Activated CD4-positive, alpha-beta T cell treated with anti-CD3 and anti-CD28 coated beads for 36 hours (primary cell): ENCODE results near the gene ATP5PO. TPM values are rescaled to one million over a fixed set of nuclear protein-coding genes. Genes with fewer than 3 reads are reported as not detected.

Source experiments
- ATAC-seq: fragments of 200-7000 bp; cut with Tn5 transposase; one replicate; pipeline ENCODE4 v1.10.0; 2021; ENCODE audit warnings: mild to moderate bottlenecking, moderate library complexity
- CTCF ChIA-PET: fragments of 350-600 bp; sonication (Branson Sonifier 250); formaldehyde crosslinking; loops from one replicate; lab custom pipeline; 2021; ENCODE audit warnings: antibody characterized with exemption; lab: Charles Lee
- POLR2A ChIA-PET: fragments of 350-600 bp; sonication (Branson Sonifier 250); formaldehyde crosslinking; loops from one replicate; lab custom pipeline; 2021; ENCODE audit warnings: antibody characterized with exemption, inconsistent platforms; lab: Charles Lee
- DNase-seq: peaks from one replicate; pipeline ENCODE4 v3.0.0-alpha.2; 2020
- H3K27ac Mint-ChIP-seq: one replicate; pipeline ENCODE4 v1.8.0; 2021; ENCODE audit warnings: mixed read lengths
- H3K27me3 Mint-ChIP-seq: one replicate; pipeline ENCODE4 v1.8.0; 2021; ENCODE audit warnings: mixed read lengths
- H3K36me3 Mint-ChIP-seq: one replicate; pipeline ENCODE4 v1.8.0; 2021; ENCODE audit warnings: low read depth, mixed read lengths
- H3K4me1 Mint-ChIP-seq: one replicate; pipeline ENCODE4 v1.8.0; 2021; ENCODE audit warnings: mixed read lengths
- H3K4me3 Mint-ChIP-seq: one replicate; pipeline ENCODE4 v1.8.0; 2021; ENCODE audit warnings: mild to moderate bottlenecking, moderate library complexity, mixed read lengths
- H3K9me3 Mint-ChIP-seq: one replicate; pipeline ENCODE4 v1.8.0; 2021; ENCODE audit warnings: low read depth, mixed read lengths
- intact Hi-C, 2 experiments: fragments of 100-400 bp; cut with DNase I in 1 of 2; cut with micrococcal nuclease in 1 of 2; formaldehyde crosslinking; loops; one replicate each; pipeline versions ENCODE4 v1.14.2 to v1.15.1; 2022 to 2024; cut with DNase I, micrococcal nuclease
- total RNA-seq, 2 experiments: library from RNA; stranded (reverse); gene quantifications; one replicate each; pipeline ENCODE4 v1.2.3, GENCODE V29; 2021

Gene ATP5PO
- total RNA-seq, 2 experiments from 2014 or later = 177 to 238 TPM

- CTCF ChIA-PET = interaction anchor here (0.6 to 3.5 kb wide), 7 partner anchors 10 to 170 kb away, joined by 3 to 24 read pairs (median 4); no protein-coding TSS in a partner anchor
- no peaks in the 10 kb centered on the region for H3K27me3 Mint-ChIP-seq
- ATAC-seq (peak; percentile 47), DNase-seq (peak; percentile 72)
- peaks cover 23% of the 10 kb centered on the region for H3K36me3 Mint-ChIP-seq
- peaks cover 81% of the 10 kb centered on the region for H3K4me1 Mint-ChIP-seq
- intact Hi-C loops = loop anchor here (2.0 to 10.0 kb wide), 6 partner anchors 17 to 939 kb away; no protein-coding TSS in a partner anchor
- H3K9me3 Mint-ChIP-seq = peaks cover 6% of the 10 kb centered on the region
- peak overlapping the region; percentile 100 for H3K27ac Mint-ChIP-seq
- POLR2A ChIA-PET = interaction anchor here (0.6 to 3.6 kb wide), 17 partner anchors 10 to 997 kb away, joined by 3 to 104 read pairs (median 5); partner anchors contain the start of genes MRPS6 and SLC5A3
- peak overlapping the region; percentile 70 for H3K4me3 Mint-ChIP-seq
These were observed 34.2 kb upstream of the ATP5PO start for GRCh38 chr21:33949516-33950430.

DNA sequence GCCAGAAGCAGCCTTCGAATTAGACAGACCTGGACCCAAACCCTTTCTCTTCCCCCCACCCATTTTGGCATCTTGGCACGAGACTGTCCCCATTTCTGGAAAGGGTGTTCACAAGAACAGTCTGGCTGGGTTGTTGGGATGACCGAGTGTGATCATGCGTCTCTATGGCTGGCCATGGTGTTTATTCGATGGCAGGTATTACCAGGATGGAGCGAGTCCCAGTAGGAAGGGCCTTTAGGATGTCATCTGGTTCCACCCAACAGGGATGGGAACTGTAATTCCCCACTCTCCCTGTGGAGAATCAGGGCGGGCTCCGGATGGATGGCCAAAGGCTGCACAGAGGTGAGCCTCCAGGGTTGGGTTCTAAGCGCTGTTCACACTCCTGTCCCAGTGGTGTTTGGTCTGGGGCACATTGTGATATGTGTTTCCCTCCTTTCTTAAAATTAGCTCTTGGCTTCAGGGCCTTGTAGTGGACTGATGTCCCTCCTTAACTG is 33.4 kb upstream of the ATP5PO start:
- CTCF ChIA-PET = interaction anchor here (0.8 to 3.5 kb wide), 7 partner anchors 11 to 171 kb away, joined by 3 to 24 read pairs (median 4); no protein-coding TSS in a partner anchor
- POLR2A ChIA-PET = interaction anchor here (0.5 to 3.6 kb wide), 13 partner anchors 8 to 253 kb away, joined by 3 to 104 read pairs (median 7); partner anchors contain the start of genes MRPS6 and SLC5A3

GRCh38 chr21:33948096-33948950 is 32.7 kb upstream of the ATP5PO start:
- POLR2A ChIA-PET = interaction anchor here (0.5 to 3.6 kb wide), 22 partner anchors 9 to 1055 kb away, joined by 3 to 104 read pairs (median 5); partner anchors contain the start of genes MRPS6 and SLC5A3

More for the DNA sequence above, 33.4 kb upstream of the ATP5PO start:
- ATAC-seq (no peak), DNase-seq (no peak)
- Mint-ChIP-seq H3K9me3 (peaks cover 12% of the 10 kb centered on the region), H3K4me1 (peaks cover 84% of the 10 kb centered on the region), H3K27me3 (no peaks in the 10 kb centered on the region), H3K36me3 (peaks cover 30% of the 10 kb centered on the region), H3K27ac (peak overlapping the region; percentile 100), H3K4me3 (peak overlapping the region; percentile 70)
- intact Hi-C loops = loop anchor here (1.0 to 10.0 kb wide), 10 partner anchors 16 to 940 kb away; partner anchors contain the start of genes ATP5PO (in 1 of the 2) and GART (in 1 of the 2)

GRCh38 chr21:33947451-33948095 is 32.0 kb upstream of the ATP5PO start:
- peaks cover 12% of the 10 kb centered on the region for H3K9me3 Mint-ChIP-seq
- no peaks in the 10 kb centered on the region for H3K27me3 Mint-ChIP-seq
- H3K4me3 Mint-ChIP-seq = peak overlapping the region; percentile 70
- peaks cover 79% of the 10 kb centered on the region for H3K4me1 Mint-ChIP-seq
- ChIA-PET CTCF (interaction anchor here (0.5 to 3.5 kb wide), 14 partner anchors 9 to 724 kb away, joined by 3 to 24 read pairs (median 3); partner anchors contain the start of genes MRPS6 and SLC5A3), POLR2A (interaction anchor here (0.6 to 3.6 kb wide), 18 partner anchors 9 to 1056 kb away, joined by 3 to 104 read pairs (median 6); partner anchors contain the start of genes MRPS6 and SLC5A3)
- intact Hi-C loops = loop anchor here (1.0 to 10.0 kb wide), 13 partner anchors 9 to 941 kb away; partner anchors contain the start of genes ATP5PO (in 1 of the 2), GART (in 1 of the 2), MRPS6 (in 1 of the 2) and SLC5A3 (in 1 of the 2)
- H3K36me3 Mint-ChIP-seq = peaks cover 31% of the 10 kb centered on the region
- peak overlapping the region; percentile 100 for H3K27ac Mint-ChIP-seq
- ATAC-seq (peak; percentile 63), DNase-seq (peak; percentile 92)

More at GRCh38 chr21:33948096-33948950, 32.7 kb upstream of the ATP5PO start:
- DNase-seq = peak; percentile 91
- Mint-ChIP-seq H3K4me1 (peaks cover 84% of the 10 kb centered on the region), H3K27me3 (no peaks in the 10 kb centered on the region), H3K36me3 (peaks cover 35% of the 10 kb centered on the region), H3K9me3 (peaks cover 12% of the 10 kb centered on the region), H3K4me3 (peak overlapping the region; percentile 70), H3K27ac (peak overlapping the region; percentile 100)
- ATAC-seq = peak; percentile 52
- intact Hi-C loops = loop anchor here (1.0 to 10.0 kb wide), 10 partner anchors 16 to 940 kb away; partner anchors contain the start of genes ATP5PO (in 1 of the 2) and GART (in 1 of the 2)
- CTCF ChIA-PET = interaction anchor here (0.6 to 3.5 kb wide), 13 partner anchors 11 to 723 kb away, joined by 3 to 24 read pairs (median 4); partner anchors contain the start of genes MRPS6 and SLC5A3

DNA sequence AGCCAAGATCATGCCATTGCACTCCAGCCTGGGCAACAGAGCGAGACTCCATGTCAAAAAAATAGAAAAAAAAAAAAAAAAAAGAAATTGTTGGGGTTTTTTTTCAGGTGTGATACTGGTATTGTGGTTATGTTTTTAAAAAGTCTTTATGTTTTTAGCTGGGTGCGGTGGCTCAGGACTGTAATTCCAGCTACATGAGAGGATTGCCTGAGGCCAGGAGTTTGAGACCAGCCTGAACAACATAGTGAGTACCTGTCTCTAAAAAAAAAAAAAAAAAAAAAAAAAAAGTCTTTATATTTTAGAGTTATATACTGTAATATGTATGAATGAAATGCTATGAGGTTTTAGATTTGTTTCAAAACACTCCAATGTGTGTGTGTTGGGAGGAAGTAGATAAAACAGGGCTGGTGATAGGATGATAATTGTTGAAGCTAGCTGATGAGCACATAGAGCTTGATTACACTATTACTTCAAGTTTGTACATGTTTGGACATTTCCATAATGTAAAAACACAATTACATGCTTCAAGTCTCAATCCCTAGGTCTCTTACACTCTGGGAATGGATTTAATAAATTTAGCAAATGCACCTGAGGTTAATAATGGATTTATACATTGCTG is 30.2 kb upstream of the ATP5PO start:
- H3K4me3 Mint-ChIP-seq = no peak overlapping the region
- H3K9me3 Mint-ChIP-seq = peaks cover 12% of the 10 kb centered on the region
- peak overlapping the region; percentile 100 for H3K27ac Mint-ChIP-seq
- ATAC-seq = no peak
- no peaks in the 10 kb centered on the region for H3K27me3 Mint-ChIP-seq
- H3K36me3 Mint-ChIP-seq = peaks cover 30% of the 10 kb centered on the region
- POLR2A ChIA-PET = no interaction called here
- CTCF ChIA-PET = interaction anchor here (0.6 to 0.7 kb wide), 4 partner anchors 21 to 608 kb away, joined by 3 to 4 read pairs (median 4); no protein-coding TSS in a partner anchor
- intact Hi-C loops = loop anchor here (5.0 to 10.0 kb wide), 3 partner anchors 77 to 711 kb away; no protein-coding TSS in a partner anchor
- DNase-seq = no peak
- peaks cover 74% of the 10 kb centered on the region for H3K4me1 Mint-ChIP-seq

DNA sequence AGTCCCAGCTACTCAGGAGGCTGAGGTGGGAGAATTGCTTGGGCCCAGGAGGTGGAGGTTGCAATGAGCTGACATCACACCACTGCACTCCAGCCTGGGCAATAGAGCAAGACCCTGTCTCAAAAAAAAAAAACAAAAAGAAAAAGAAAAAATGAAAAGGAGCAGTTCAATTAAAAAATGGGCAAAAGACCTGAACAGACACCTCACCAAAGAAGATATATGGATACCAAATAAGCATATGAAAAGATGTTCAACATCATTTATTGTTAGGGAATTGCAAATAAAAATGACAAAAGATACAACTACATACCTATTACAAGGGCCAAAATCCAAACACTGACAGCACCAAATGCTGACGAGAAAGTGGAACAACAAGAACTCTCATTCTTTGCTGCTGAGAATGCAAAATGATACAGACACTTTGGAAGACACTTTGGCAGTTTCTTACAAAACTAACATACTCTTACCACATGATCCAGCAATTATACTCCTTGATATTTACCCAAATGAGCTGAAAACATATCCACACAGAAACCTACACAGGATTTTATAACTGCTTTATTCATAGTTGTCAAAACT is 28.7 kb upstream of the ATP5PO start:
- CTCF ChIA-PET = interaction anchor here (3.5 kb wide), 1 partner anchor 20 kb away, joined by 13 read pairs; no protein-coding TSS in a partner anchor
- POLR2A ChIA-PET = no interaction called here
- intact Hi-C loops = loop anchor here in 1 of 2 experiments (10.0 kb wide), 1 partner anchor 709 kb away; no protein-coding TSS in a partner anchor
- H3K4me3 Mint-ChIP-seq = no peak overlapping the region
- H3K4me1 Mint-ChIP-seq = peaks cover 75% of the 10 kb centered on the region
- no peak for DNase-seq
- H3K27me3 Mint-ChIP-seq = no peaks in the 10 kb centered on the region
- H3K36me3 Mint-ChIP-seq = peaks cover 38% of the 10 kb centered on the region
- peaks cover 12% of the 10 kb centered on the region for H3K9me3 Mint-ChIP-seq
- peak overlapping the region; percentile 22 for H3K27ac Mint-ChIP-seq
- no peak for ATAC-seq

DNA sequence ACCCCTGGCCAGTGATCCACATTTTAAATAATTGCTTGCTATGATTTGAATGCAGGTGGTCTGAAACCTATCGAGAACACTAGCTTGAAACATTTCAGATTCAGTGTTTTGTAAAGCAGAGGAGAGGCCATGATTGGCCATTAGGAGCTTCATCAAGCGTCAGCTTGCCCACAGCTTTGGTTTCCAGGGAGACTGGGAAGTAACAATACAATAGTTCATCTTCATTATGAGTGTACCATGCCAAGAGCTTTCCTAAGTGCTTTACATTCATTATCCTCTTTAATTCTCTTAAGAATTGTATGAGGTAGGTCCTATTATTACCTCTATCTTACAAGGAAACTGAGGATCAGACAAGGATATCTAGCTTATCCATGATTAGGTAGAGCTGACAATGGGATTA is 27.7 kb upstream of the ATP5PO start:
- H3K4me3 Mint-ChIP-seq = no peak overlapping the region
- CTCF ChIA-PET = interaction anchor here (0.8 to 3.5 kb wide), 5 partner anchors 9 to 74 kb away, joined by 3 to 13 read pairs (median 4); no protein-coding TSS in a partner anchor
- H3K4me1 Mint-ChIP-seq = peaks cover 75% of the 10 kb centered on the region
- POLR2A ChIA-PET = interaction anchor here (0.9 kb wide), 1 partner anchor 186 kb away, joined by 6 read pairs; no protein-coding TSS in a partner anchor
- H3K36me3 Mint-ChIP-seq = peaks cover 45% of the 10 kb centered on the region
- peaks cover 12% of the 10 kb centered on the region for H3K9me3 Mint-ChIP-seq
- DNase-seq = no peak
- intact Hi-C loops = loop anchor here in 1 of 2 experiments (10.0 kb wide), 1 partner anchor 708 kb away; no protein-coding TSS in a partner anchor
- H3K27ac Mint-ChIP-seq = no peak overlapping the region
- no peaks in the 10 kb centered on the region for H3K27me3 Mint-ChIP-seq
- ATAC-seq = no peak

DNA sequence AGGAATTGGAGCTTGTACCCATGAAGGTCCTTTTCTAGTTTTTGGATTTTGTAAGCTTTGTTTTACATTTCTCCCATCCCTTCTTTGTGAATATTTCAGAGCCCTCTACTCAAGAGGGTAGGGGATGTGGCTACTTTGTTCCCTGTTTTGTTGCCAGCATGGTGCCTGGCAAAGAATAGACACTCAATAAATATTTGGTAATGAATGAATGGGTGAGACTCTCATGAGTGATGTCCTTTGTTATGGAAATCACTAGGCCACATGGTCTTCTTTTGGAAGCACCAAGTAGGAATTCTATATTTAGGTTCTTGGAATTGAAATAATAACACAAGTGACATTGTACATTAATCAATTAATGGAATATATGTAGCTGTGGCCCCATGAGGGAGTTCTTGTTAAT is 26.8 kb upstream of the ATP5PO start:
- Mint-ChIP-seq H3K4me3 (no peak overlapping the region), H3K4me1 (peaks cover 76% of the 10 kb centered on the region), H3K27ac (peak overlapping the region; percentile 34), H3K36me3 (peaks cover 46% of the 10 kb centered on the region), H3K27me3 (no peaks in the 10 kb centered on the region), H3K9me3 (peaks cover 12% of the 10 kb centered on the region)
- intact Hi-C loops = loop anchor here in 1 of 2 experiments (10.0 kb wide), 1 partner anchor 708 kb away; no protein-coding TSS in a partner anchor
- ChIA-PET POLR2A (interaction anchor here (0.9 kb wide), 1 partner anchor 187 kb away, joined by 6 read pairs; no protein-coding TSS in a partner anchor), CTCF (interaction anchor here (0.8 to 3.5 kb wide), 5 partner anchors 11 to 187 kb away, joined by 3 to 13 read pairs (median 4); no protein-coding TSS in a partner anchor)
- ATAC-seq (no peak), DNase-seq (no peak)
